DND-41 (cell line): ENCODE results near the gene NUP85.

Experiments
- EZH2 ChIP-seq: IDR thresholded peaks from 3 replicates; pipeline ENCODE4 v1.6.1; 2012; ENCODE audit warnings: borderline replicate concordance, low read depth, mild to moderate bottlenecking, moderate library complexity, low read length, inconsistent platforms; ENCODE audit not compliant: severe bottlenecking
- TF ChIP-seq, protein P1 (sequence below): IDR thresholded peaks from 2 replicates; pipeline ENCODE4 v1.5.1; 2012; ENCODE audit warnings: borderline replicate concordance, low read length, moderate library complexity, mild to moderate bottlenecking; ENCODE audit not compliant: poor library complexity, severe bottlenecking; ENCODE audit errors: extremely low read depth

- TF ChIP-seq, protein P1, sequence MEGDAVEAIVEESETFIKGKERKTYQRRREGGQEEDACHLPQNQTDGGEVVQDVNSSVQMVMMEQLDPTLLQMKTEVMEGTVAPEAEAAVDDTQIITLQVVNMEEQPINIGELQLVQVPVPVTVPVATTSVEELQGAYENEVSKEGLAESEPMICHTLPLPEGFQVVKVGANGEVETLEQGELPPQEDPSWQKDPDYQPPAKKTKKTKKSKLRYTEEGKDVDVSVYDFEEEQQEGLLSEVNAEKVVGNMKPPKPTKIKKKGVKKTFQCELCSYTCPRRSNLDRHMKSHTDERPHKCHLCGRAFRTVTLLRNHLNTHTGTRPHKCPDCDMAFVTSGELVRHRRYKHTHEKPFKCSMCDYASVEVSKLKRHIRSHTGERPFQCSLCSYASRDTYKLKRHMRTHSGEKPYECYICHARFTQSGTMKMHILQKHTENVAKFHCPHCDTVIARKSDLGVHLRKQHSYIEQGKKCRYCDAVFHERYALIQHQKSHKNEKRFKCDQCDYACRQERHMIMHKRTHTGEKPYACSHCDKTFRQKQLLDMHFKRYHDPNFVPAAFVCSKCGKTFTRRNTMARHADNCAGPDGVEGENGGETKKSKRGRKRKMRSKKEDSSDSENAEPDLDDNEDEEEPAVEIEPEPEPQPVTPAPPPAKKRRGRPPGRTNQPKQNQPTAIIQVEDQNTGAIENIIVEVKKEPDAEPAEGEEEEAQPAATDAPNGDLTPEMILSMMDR, result no peak
- TF ChIP-seq EZH2, result no peak
Measured at GRCh38 chr17:75209061-75209460, 3.6 kb downstream of the NUP85 start.
